Epithelial cell of proximal tubule (primary cell): ENCODE data around the gene PLSCR3. TPM values are rescaled to one million over a fixed set of nuclear protein-coding genes. Genes with fewer than 3 reads are reported as not detected.
A peak's percentile ranks its signal among the peaks of the same experiment; 100 is the strongest.

Experiments used
- DNase-seq: peaks from one replicate; pipeline ENCODE4 v3.0.0-alpha.2; 2011; ENCODE audit warnings: low read depth
- H3K4me3 ChIP-seq: 2 replicates; pipeline ENCODE4 v1.5.1; 2011; ENCODE audit warnings: low read depth, mild to moderate bottlenecking, low read length
- total RNA-seq: library from RNA; depleted of rRNA; stranded (reverse); fragments of >200 nt; gene quantifications from 2 replicates; pipeline ENCODE4 v1.2.3, GENCODE V29; 2015
- TF ChIP-seq, protein P1 (sequence below): conservative IDR thresholded peaks from 2 replicates; pipeline ENCODE4 v1.5.1; 2012; ENCODE audit warnings: low read depth, mild to moderate bottlenecking, low read length

The PLSCR3 gene
- total RNA-seq, 1 donor from 2014 or later: 59.0 TPM

DNA sequence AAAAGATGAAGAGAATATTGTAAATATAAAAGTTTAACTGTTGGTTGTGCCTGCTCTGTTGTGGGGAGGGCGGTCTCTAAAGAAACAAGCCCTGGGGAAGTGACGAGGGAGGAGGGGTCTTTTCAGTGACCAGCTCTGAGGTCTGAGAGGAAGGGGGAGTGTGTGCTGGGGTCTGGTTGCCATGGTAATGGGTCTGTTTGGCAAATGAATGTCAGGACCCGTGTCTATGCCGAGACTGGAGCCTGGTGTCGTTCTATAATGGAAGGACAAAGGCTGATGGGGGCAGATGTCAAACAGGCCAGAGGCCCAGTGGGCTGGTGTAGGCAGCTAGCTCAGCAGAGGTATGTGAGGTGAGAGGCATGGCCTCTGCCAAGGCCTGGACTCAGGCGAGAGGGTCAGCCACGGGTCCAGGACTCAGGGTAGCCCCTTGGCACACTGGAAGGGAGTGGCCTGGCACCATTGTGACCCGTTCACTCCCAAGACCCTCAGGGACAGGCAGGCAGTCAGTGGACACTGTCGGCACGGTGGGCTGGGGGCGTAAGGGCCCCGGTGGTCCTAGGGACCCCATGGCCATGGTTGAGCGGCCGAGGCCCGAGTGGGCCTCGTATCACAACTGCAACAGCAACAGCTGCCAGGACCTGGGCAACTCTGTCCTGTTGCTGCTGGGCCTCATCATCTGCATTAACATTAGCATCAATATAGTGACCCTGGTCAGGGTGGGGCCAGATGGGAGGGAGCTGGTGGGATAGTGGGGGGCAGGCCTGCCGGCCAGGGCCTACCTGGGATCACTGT is 25.7 kb upstream of the PLSCR3 start, which contains the start of gene SPEM1:
Gene SPEM1, plus strand, starts transcription at position 506 of the 792 bp plus-strand sequence. Its CDS starts 61 bp downstream, at position 567.
- no peak for DNase-seq
- no peak within 1 kb of the TSS for H3K4me3 ChIP-seq
- TF ChIP-seq, protein P1, sequence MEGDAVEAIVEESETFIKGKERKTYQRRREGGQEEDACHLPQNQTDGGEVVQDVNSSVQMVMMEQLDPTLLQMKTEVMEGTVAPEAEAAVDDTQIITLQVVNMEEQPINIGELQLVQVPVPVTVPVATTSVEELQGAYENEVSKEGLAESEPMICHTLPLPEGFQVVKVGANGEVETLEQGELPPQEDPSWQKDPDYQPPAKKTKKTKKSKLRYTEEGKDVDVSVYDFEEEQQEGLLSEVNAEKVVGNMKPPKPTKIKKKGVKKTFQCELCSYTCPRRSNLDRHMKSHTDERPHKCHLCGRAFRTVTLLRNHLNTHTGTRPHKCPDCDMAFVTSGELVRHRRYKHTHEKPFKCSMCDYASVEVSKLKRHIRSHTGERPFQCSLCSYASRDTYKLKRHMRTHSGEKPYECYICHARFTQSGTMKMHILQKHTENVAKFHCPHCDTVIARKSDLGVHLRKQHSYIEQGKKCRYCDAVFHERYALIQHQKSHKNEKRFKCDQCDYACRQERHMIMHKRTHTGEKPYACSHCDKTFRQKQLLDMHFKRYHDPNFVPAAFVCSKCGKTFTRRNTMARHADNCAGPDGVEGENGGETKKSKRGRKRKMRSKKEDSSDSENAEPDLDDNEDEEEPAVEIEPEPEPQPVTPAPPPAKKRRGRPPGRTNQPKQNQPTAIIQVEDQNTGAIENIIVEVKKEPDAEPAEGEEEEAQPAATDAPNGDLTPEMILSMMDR: no peak

DNA sequence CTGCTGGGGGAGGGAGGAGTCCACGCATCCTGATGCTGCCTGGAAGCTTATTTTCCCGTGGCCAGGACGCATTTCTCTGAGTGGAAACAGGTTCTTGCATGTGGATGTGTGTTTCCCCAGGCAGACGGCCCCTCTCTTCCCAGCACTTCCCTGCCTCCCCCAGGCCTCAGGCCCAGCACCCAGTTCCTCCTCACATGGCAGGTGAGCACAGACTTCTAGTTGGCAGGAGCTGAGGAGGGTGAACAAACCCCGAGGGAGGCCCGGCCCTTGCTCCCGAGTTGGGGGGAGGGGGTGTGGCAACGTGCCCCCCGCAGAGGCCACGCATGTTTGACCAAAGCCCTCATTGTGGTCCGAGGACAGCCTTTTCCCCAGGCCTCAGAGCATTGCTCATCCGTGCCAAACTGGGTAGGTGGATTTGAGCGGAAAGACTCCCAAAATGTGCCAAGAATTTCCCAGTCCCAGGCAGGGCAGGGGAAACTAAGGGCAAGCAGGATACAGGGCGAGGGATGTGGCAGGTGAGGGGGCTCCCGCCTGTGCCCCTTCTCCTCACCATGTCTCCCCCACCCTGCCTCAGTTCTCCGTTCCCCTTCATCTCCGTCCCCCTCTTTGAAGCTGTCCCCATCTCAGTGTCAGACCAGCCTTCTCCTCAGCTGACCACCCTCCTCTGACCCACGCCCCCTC is 24.3 kb upstream of the PLSCR3 start:
- TF ChIP-seq, protein P1: no peak
- no peak for DNase-seq
- H3K4me3 ChIP-seq: no peak overlapping the region

DNA sequence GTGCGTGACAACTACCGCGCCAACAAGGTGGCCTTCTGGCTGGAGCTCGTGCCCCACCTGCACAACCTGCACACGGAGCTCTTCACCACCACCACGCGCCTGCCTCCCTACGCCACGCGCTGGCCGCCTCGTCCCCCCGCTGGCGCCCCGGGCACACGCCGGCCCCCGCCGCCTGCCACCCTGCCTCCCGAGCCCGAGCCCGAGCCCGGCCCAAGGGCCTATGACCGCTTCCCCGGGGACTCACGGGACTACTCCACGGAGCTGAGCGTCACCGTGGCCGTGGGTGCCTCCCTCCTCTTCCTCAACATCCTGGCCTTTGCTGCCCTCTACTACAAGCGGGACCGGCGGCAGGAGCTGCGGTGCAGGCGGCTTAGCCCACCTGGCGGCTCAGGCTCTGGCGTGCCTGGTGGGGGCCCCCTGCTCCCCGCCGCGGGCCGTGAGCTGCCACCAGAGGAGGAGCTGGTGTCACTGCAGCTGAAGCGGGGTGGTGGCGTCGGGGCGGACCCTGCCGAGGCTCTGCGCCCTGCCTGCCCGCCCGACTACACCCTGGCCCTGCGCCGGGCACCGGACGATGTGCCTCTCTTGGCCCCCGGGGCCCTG is 22.8 kb upstream of the PLSCR3 start:
- TF ChIP-seq, protein P1: no peak
- no peak overlapping the region for H3K4me3 ChIP-seq

DNA sequence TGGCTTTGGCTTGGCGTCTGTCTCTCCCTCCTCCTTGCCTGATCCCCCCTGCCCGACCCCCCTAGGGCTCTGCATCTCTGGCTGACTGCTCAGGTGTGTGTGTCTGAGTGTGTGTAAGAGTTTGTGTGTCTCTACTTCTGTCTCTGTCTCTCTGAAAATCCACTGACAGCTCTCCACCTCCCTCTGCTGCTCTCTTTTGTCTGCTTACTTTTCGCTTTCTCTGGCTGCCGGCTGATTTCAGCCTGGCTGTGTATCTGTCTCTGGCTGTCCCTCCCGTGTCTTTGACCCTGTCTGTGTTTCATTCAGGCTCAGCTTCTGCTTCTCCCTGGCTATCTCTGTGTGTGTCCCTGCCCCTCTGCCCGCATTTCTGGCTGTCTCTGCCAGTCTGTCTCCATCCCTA is 22.0 kb upstream of the PLSCR3 start:
- H3K4me3 ChIP-seq: no peak overlapping the region
- TF ChIP-seq, protein P1: peak; percentile 18
- no peak for DNase-seq

More for the DNA sequence above, 22.8 kb upstream of the PLSCR3 start:
- DNase-seq: no peak

DNA sequence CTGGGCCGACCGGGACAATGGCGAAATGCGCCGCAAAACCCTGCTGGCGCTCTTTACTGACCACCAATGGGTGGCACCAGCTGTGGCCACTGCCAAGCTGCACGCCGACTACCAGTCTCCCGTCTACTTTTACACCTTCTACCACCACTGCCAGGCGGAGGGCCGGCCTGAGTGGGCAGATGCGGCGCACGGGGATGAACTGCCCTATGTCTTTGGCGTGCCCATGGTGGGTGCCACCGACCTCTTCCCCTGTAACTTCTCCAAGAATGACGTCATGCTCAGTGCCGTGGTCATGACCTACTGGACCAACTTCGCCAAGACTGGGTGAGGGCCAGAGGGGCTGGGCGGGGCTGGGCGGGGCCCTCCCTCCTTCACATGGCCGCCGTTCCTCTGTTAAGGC is 21.5 kb upstream of the PLSCR3 start:
- no peak for DNase-seq
- TF ChIP-seq, protein P1: no peak
- H3K4me3 ChIP-seq: no peak overlapping the region

DNA sequence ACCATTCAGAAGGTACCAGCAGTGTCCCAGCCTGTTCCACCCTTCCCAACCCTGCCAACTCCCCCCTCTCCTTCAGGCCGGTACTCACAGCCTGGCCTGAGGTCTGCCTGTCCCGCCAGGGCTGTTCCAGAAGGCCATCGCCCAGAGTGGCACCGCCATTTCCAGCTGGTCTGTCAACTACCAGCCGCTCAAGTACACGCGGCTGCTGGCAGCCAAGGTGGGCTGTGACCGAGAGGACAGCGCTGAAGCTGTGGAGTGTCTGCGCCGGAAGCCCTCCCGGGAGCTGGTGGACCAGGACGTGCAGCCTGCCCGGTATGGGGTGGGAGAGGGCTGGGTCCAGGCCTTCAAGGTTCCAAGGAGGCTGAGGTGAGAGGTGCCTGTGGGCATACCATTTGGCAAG is 20.5 kb upstream of the PLSCR3 start:
- DNase-seq: no peak
- TF ChIP-seq, protein P1: no peak
- H3K4me3 ChIP-seq: no peak overlapping the region
